ENCODE results near the gene TDRD3.
"Not testable (repeated sequence)": the region's sequence is repeated elsewhere in the genome, so short reads cannot be mapped to it uniquely, and the experiment has no call there.

The TDRD3 gene

GRCh38 chr13:60396783-60397703 lies at the start of gene TDRD3:
TDRD3 (plus strand) TSS chr13:60397220; CDS start chr13:60397365, 145 bp downstream.
- DNase-seq, result peak; percentile 88

GRCh38 chr13:60347690-60348089 lies 49.3 kb upstream of the TDRD3 start:
- no peak for DNase-seq

GRCh38 chr13:60348097-60348496 lies 48.9 kb upstream of the TDRD3 start:
- no peak for DNase-seq

GRCh38 chr13:60351326-60351725 lies 45.7 kb upstream of the TDRD3 start:
- no peak for DNase-seq

- DNase-seq, result no peak
Measured at GRCh38 chr13:60351855-60352615, 45.0 kb upstream of the TDRD3 start.

- no peak for DNase-seq
Measured at GRCh38 chr13:60352644-60353043, 44.4 kb upstream of the TDRD3 start.

- DNase-seq, result no peak
Measured at GRCh38 chr13:60355056-60355455, 42.0 kb upstream of the TDRD3 start.

GRCh38 chr13:60356970-60357369 lies 40.0 kb upstream of the TDRD3 start:
- DNase-seq, result no peak

- DNase-seq, result no peak
Measured at GRCh38 chr13:60358453-60358852, 38.6 kb upstream of the TDRD3 start.

GRCh38 chr13:60363288-60363687 lies 33.7 kb upstream of the TDRD3 start:
- no peak for DNase-seq

- peak; percentile 5 for DNase-seq
Measured at GRCh38 chr13:60369242-60369641, 27.8 kb upstream of the TDRD3 start.

- peak; percentile 4 for DNase-seq
Measured at GRCh38 chr13:60370343-60370742, 26.7 kb upstream of the TDRD3 start.

- no peak for DNase-seq
Measured at GRCh38 chr13:60372141-60372540, 24.9 kb upstream of the TDRD3 start.

GRCh38 chr13:60379282-60379681 lies 17.7 kb upstream of the TDRD3 start:
- not testable (repeated sequence) for DNase-seq

- DNase-seq, result no peak
Measured at GRCh38 chr13:60379837-60380565, 17.0 kb upstream of the TDRD3 start.

- no peak for DNase-seq
Measured at GRCh38 chr13:60384911-60385310, 12.1 kb upstream of the TDRD3 start.

- no peak for DNase-seq
Measured at GRCh38 chr13:60386250-60386649, 10.8 kb upstream of the TDRD3 start.

GRCh38 chr13:60392131-60392530 lies 4.9 kb upstream of the TDRD3 start:
- no peak for DNase-seq

- peak; percentile 94 for DNase-seq
Measured at GRCh38 chr13:60395971-60396782, 843 bp upstream of the TDRD3 start.

GRCh38 chr13:60397704-60398378 lies 821 bp downstream of the TDRD3 start:
- peak; percentile 63 for DNase-seq

GRCh38 chr13:60398379-60398891 lies 1.4 kb downstream of the TDRD3 start:
- no peak for DNase-seq

All from activated CD4-positive, alpha-beta T cell treated with anti-CD3 and anti-CD28 coated beads, Interleukin-2, Interleukin-6, amounts not matched to agents 100 ng/mL and 50 ng/mL, durations not matched to agents 16 hours and 8 hours (primary cell).